AG04449 (cell line): ENCODE measurements around the gene SLC8B1.

Experiments
- CTCF ChIA-PET: fragments of 350-600 bp; formaldehyde crosslinking; extraction: SDS; loops from one replicate; lab custom pipeline; 2021; ENCODE audit warnings: antibody characterized with exemption; lab: Yijun Ruan, JAX
- POLR2A ChIA-PET: fragments of 400-600, 350-600 bp; formaldehyde crosslinking; extraction: SDS; loops from one replicate; lab custom pipeline; 2020; ENCODE audit warnings: antibody characterized with exemption, inconsistent platforms; lab: Yijun Ruan, JAX
- DNase-seq: peaks from one replicate; pipeline ENCODE4 v3.0.0-alpha.2; 2010; ENCODE audit warnings: low read depth, low spot score
- H3K4me3 ChIP-seq: 2 replicates; pipeline ENCODE4 v1.5.1; 2011; ENCODE audit warnings: low read depth, mild to moderate bottlenecking, control low read depth, low read length
- TF ChIP-seq, protein P1 (sequence below): IDR thresholded peaks from one replicate; pipeline ENCODE4 v1.5.1; 2011; ENCODE audit warnings: mild to moderate bottlenecking, moderate library complexity, low read length, control low read depth, inconsistent platforms; ENCODE audit not compliant: insufficient read depth; ENCODE audit errors: missing control alignments

The SLC8B1 gene

DNA sequence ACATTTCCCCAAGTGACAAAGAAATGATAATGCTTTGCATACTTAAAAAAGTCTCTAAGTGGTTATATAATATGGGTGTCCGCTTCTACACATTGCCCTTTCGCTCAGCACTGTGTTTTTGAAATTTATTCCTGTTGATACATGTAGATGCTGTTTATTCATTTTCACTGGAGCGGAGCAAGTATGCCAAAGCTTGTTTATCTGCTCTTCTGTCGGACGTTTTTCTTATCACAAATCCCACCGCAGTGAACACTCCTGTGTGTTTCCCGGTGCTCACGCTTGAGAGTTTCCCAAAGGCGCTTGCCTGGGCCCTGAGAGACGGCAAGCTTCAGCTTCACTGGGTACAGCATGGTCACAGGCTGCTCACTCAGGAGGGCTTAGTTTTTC is 63.5 kb downstream of the SLC8B1 start:
- POLR2A ChIA-PET, result no interaction called here
- no peak overlapping the region for H3K4me3 ChIP-seq
- CTCF ChIA-PET, result interaction anchor here (1.6 kb wide), 2 partner anchors 14 to 17 kb away, joined by 4 read pairs; no protein-coding TSS in a partner anchor
- TF ChIP-seq, protein P1, sequence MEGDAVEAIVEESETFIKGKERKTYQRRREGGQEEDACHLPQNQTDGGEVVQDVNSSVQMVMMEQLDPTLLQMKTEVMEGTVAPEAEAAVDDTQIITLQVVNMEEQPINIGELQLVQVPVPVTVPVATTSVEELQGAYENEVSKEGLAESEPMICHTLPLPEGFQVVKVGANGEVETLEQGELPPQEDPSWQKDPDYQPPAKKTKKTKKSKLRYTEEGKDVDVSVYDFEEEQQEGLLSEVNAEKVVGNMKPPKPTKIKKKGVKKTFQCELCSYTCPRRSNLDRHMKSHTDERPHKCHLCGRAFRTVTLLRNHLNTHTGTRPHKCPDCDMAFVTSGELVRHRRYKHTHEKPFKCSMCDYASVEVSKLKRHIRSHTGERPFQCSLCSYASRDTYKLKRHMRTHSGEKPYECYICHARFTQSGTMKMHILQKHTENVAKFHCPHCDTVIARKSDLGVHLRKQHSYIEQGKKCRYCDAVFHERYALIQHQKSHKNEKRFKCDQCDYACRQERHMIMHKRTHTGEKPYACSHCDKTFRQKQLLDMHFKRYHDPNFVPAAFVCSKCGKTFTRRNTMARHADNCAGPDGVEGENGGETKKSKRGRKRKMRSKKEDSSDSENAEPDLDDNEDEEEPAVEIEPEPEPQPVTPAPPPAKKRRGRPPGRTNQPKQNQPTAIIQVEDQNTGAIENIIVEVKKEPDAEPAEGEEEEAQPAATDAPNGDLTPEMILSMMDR, result no peak
- no peak for DNase-seq

DNA sequence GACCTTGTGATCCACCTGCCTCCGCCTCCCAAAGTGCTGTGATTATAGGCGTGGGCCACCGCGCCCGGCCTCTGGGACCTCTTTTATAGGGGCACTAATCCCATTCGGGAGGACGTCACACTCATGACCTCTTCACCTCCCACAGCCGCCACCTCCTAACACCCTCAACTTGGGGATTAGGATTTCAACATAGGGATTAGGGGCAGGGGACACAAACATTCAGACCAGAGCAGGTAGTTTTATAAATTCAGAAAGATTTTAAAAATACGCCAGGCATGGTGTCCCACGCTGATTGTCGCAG is 64.2 kb downstream of the SLC8B1 start:
- TF ChIP-seq, protein P1, result no peak
- ChIA-PET POLR2A (interaction anchor here (0.6 kb wide), 1 partner anchor 85 kb away, joined by 3 read pairs; no protein-coding TSS in a partner anchor), CTCF (interaction anchor here (1.6 kb wide), 1 partner anchor 14 kb away, joined by 4 read pairs; no protein-coding TSS in a partner anchor)
- DNase-seq, result no peak
- no peak overlapping the region for H3K4me3 ChIP-seq

DNA sequence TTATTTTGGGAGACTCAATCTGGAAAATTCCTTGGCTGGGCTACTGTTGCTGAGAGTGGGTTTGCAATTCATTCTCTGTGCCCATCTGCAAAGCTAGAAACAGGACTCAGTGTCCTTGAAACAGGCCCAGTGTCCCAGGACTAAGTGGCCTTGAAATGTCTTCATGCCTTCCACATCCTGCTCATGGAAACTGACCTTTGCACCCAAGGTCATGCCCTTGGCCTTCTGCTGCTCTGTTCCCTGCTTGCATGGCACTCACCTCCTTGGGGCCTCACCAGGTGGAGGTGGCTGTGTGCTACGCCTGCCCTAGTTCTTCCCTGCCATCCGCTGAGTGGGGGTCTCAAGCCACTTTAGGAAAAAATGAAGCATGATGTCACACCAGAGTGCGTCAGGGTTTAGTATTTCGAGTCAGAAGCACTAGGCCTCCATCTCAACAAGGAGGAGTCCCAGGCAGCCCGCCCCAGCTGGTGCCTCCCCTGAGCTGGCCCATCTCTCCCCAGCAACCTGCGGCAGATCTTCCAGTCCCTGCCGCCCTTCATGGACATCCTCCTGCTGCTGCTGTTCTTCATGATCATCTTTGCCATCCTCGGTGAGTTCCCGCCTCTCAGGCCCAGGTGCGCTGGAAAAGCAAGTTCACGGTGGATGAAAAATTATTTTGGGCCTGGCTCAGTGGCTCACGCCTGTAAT is 65.5 kb downstream of the SLC8B1 start:
- TF ChIP-seq, protein P1, result no peak
- ChIA-PET CTCF (no interaction called here), POLR2A (no interaction called here)
- DNase-seq, result no peak
- no peak overlapping the region for H3K4me3 ChIP-seq

DNA sequence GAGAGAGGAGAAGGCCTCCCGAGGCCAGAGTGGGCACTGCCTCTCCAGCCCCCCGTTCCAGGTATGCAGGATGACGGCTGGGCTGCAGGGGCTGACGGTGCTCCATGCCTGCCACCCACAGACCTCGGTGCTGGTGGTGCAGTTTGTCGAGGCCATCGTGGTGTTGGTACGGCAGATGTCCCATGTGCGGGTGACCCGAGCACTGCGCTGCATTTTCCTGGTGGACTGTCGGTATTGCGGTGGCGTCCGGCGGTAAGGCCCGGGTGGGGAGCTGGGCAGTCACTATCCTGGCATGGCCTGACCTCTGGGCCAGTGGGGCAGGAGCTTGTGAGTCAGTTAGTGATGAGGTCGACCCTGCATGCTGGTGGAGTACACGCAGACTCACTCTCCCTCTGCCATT is 66.3 kb downstream of the SLC8B1 start:
- TF ChIP-seq, protein P1, result no peak
- ChIA-PET POLR2A (no interaction called here), CTCF (no interaction called here)
- H3K4me3 ChIP-seq, result no peak overlapping the region
- no peak for DNase-seq

DNA sequence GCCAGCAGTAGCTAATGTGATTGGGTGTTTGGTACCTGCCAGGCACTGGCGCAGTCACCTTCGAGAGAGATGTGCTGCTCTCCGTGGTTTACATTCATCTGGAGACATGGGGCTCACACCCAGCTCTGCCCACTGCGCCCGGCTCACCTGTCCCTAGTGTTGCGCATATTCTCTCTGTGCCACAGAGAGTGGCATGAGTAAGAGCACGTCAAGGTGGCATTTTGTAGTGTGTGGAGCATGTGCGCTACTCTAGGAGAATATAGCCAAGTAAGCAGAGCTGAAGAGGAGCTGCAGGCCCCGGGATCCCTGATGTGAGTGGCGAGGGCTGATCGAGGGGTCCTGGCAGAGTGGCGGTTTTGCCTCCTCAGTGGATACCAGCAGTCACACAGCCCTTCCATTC is 66.8 kb downstream of the SLC8B1 start:
- POLR2A ChIA-PET, result no interaction called here
- H3K4me3 ChIP-seq, result no peak overlapping the region
- CTCF ChIA-PET, result no interaction called here
- TF ChIP-seq, protein P1, result no peak
- DNase-seq, result no peak

DNA sequence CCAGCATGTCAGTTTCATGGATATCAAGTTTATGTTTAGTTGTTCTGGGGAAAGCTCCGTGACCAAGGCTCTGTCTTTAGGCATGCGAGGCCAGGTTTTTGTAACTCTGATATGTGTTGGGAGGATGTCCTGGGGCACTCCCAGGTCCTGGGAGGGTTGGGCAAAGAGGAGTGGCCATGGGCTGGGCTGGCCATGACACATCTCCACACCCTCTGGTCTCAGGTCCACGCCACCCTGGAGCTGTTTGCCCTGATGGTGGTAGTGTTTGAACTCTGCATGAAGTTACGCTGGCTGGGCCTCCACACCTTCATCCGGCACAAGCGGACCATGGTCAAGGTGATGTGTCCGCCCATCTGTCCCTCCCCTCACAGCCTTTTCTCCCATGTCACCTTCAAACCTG is 67.3 kb downstream of the SLC8B1 start:
- DNase-seq, result no peak
- TF ChIP-seq, protein P1, result no peak
- H3K4me3 ChIP-seq, result no peak overlapping the region
- POLR2A ChIA-PET, result no interaction called here
- CTCF ChIA-PET, result interaction anchor here (0.8 kb wide), 1 partner anchor 26 kb away, joined by 3 read pairs; no protein-coding TSS in a partner anchor
